ENCODE data around the gene OR1F1. TPM values are rescaled to one million over a fixed set of nuclear protein-coding genes. Genes with fewer than 3 reads are reported as not detected.

The OR1F1 gene
- total RNA-seq, 1 experiment from 2014 or later, result not detected

- Histone ChIP-seq H3K36me3 (ENCODE audit: insufficient read depth, low read length, poor library complexity, severe bottlenecking) (peaks cover 5% of the 10 kb centered on the region), H3K27ac (ENCODE audit: low read depth, low read length, poor library complexity, severe bottlenecking) (no peak overlapping the region), H3K4me3 (ENCODE audit: low read depth, low read length, poor library complexity, severe bottlenecking) (no peak overlapping the region), H3K9me3 (ENCODE audit: low read depth, low read length, poor library complexity, severe bottlenecking) (no peaks in the 10 kb centered on the region), H3K4me1 (ENCODE audit: insufficient read depth, low read length, poor library complexity, severe bottlenecking) (no peaks in the 10 kb centered on the region), H3K27me3 (replicated peaks; ENCODE audit: insufficient read depth, low read depth, low read length, poor library complexity) (no peaks in the 10 kb centered on the region)
- CTCF ChIA-PET, result no interaction called here
- TF ChIP-seq CTCF (conservative IDR thresholded peaks at IDR 0.05; ENCODE audit: low read depth, low read length), result no peak
- no peak for TF ChIP-seq EZH2 (IDR thresholded peaks at IDR 0.05; ENCODE audit: borderline replicate concordance, low read depth, low read length, poor library complexity, severe bottlenecking)
- POLR2A ChIA-PET (ENCODE audit: low non-redundant PET), result no interaction called here
- BruUV-seq (replicated peaks), result no TSS peak
- no peak for DNase-seq (ENCODE audit: low spot score)
- intact Hi-C loops (cut with micrococcal nuclease; ENCODE audit: unreplicated experiment), result no loop called here
These were observed 43.6 kb upstream of the OR1F1 start for GRCh38 chr16:3144321-3144983.

GRCh38 chr16:3145151-3145550 is 42.9 kb upstream of the OR1F1 start:
- H3K27ac ChIP-seq (ENCODE audit: low read depth, low read length, poor library complexity, severe bottlenecking), result no peak overlapping the region
- H3K4me1 ChIP-seq (ENCODE audit: insufficient read depth, low read length, poor library complexity, severe bottlenecking), result no peaks in the 10 kb centered on the region
- no peak overlapping the region for H3K4me3 ChIP-seq (ENCODE audit: low read depth, low read length, poor library complexity, severe bottlenecking)
- no peak for TF ChIP-seq EZH2 (IDR thresholded peaks at IDR 0.05; ENCODE audit: borderline replicate concordance, low read depth, low read length, poor library complexity, severe bottlenecking)
- TF ChIP-seq CTCF (conservative IDR thresholded peaks at IDR 0.05; ENCODE audit: low read depth, low read length), result no peak
- ChIA-PET POLR2A (ENCODE audit: low non-redundant PET) (no interaction called here), CTCF (no interaction called here)
- no peaks in the 10 kb centered on the region for H3K27me3 ChIP-seq (replicated peaks; ENCODE audit: insufficient read depth, low read depth, low read length, poor library complexity)
- H3K9me3 ChIP-seq (ENCODE audit: low read depth, low read length, poor library complexity, severe bottlenecking), result no peaks in the 10 kb centered on the region
- no peak for DNase-seq (ENCODE audit: low spot score)
- peaks cover 5% of the 10 kb centered on the region for H3K36me3 ChIP-seq (ENCODE audit: insufficient read depth, low read length, poor library complexity, severe bottlenecking)
- intact Hi-C loops (cut with micrococcal nuclease; ENCODE audit: unreplicated experiment), result no loop called here
- BruUV-seq (replicated peaks), result no TSS peak

- CTCF ChIA-PET, result no interaction called here
- intact Hi-C loops (cut with micrococcal nuclease; ENCODE audit: unreplicated experiment), result no loop called here
- Histone ChIP-seq H3K4me3 (ENCODE audit: low read depth, low read length, poor library complexity, severe bottlenecking) (no peak overlapping the region), H3K9me3 (ENCODE audit: low read depth, low read length, poor library complexity, severe bottlenecking) (no peaks in the 10 kb centered on the region), H3K36me3 (ENCODE audit: insufficient read depth, low read length, poor library complexity, severe bottlenecking) (peaks cover 5% of the 10 kb centered on the region), H3K27me3 (replicated peaks; ENCODE audit: insufficient read depth, low read depth, low read length, poor library complexity) (no peaks in the 10 kb centered on the region), H3K4me1 (ENCODE audit: insufficient read depth, low read length, poor library complexity, severe bottlenecking) (no peaks in the 10 kb centered on the region), H3K27ac (ENCODE audit: low read depth, low read length, poor library complexity, severe bottlenecking) (no peak overlapping the region)
- no TSS peak for BruUV-seq (replicated peaks)
- no peak for DNase-seq (ENCODE audit: low spot score)
- POLR2A ChIA-PET (ENCODE audit: low non-redundant PET), result no interaction called here
- TF ChIP-seq EZH2 (IDR thresholded peaks at IDR 0.05; ENCODE audit: borderline replicate concordance, low read depth, low read length, poor library complexity, severe bottlenecking) (no peak), CTCF (conservative IDR thresholded peaks at IDR 0.05; ENCODE audit: low read depth, low read length) (no peak)
These were observed 42.3 kb upstream of the OR1F1 start for GRCh38 chr16:3145660-3146059.

Measured in A673 (cell line).